A549 (cell line): ENCODE results near the gene SOSTDC1.

Source experiments
- CBX2 ChIP-seq: fragments of 200-600 bp; sonication (generic); IDR thresholded peaks from 2 replicates; pipeline ENCODE4 v1.6.1; 2016; ENCODE audit warnings: low read depth, mild to moderate bottlenecking, borderline replicate concordance
- CTCF ChIP-seq: fragments of >200 bp; sonication (Bioruptor Twin); formaldehyde crosslinking; IDR thresholded peaks from 3 replicates; pipeline ENCODE4 v1.5.1; 2016
- POLR2A ChIP-seq: IDR thresholded peaks from 2 replicates; pipeline ENCODE4 v1.6.1; 2012; ENCODE audit warnings: mild to moderate bottlenecking, low read length
- ZFP36 ChIP-seq: fragments of 450-650 bp; IDR thresholded peaks from 2 replicates; pipeline ENCODE4 v1.6.1; 2014; ENCODE audit warnings: borderline replicate concordance; ENCODE audit not compliant: partially characterized antibody

GRCh38 chr7:16447876-16448275 lies 17.7 kb downstream of the SOSTDC1 start:
- TF ChIP-seq CTCF (no peak), POLR2A (no peak), ZFP36 (no peak), CBX2 (no peak)
